CD4-positive, alpha-beta T cell treated with Interleukin-10 for 1 hour (primary cell): Measurements from ENCODE around the gene GJA10.
"Not testable (repeated sequence)": the region's sequence is repeated elsewhere in the genome, so short reads cannot be mapped to it uniquely, and the experiment has no call there.

ENCODE experiments used
- DNase-seq: peaks from one replicate; pipeline ENCODE4 v3.0.0-alpha.2; 2020

GJA10 gene

DNA sequence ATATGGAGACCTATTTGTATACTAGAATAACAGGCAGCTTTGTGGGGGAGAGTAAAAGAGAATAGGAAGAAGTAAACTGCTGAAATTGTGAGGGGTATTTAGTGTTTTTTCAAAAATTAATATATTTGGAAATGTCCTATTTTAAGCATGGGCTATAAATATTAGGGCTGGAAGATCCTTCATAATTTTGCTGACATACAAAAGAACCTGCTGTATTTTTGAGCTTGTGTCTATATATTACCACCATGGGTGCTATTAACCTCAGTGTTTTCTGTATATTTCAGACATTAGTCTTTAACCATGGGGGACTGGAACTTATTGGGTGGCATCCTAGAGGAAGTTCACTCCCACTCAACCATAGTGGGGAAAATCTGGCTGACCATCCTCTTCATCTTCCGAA, at the start of gene GJA10:
Gene GJA10, plus strand, starts transcription at position 301 of the 400 bp plus-strand sequence. Its CDS starts 0 bp downstream, at position 301.
- DNase-seq, result no peak

GRCh38 chr6:89847513-89847912, 46.8 kb upstream of the GJA10 start:
- not testable (repeated sequence) for DNase-seq

GRCh38 chr6:89853068-89853467, 41.2 kb upstream of the GJA10 start:
- no peak for DNase-seq

DNA sequence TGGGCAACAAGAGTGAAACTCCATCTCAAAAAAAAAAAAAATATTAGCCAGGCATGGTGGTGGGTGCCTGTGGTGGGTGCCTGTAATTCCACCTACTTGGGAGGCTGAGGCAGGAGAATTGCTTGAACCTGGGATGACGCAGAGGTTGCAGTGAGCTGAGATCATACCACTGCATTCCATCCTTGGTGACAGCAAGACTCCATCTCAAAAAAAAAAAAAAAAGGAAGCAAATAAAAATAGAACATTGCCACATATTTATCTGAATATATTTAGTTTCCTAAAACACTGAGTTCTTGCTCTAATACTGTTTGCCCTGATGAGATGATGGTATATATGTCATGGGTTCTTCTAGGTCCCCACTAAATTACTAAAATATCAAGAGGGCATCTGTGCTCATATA, 36.2 kb upstream of the GJA10 start:
- no peak for DNase-seq

DNA sequence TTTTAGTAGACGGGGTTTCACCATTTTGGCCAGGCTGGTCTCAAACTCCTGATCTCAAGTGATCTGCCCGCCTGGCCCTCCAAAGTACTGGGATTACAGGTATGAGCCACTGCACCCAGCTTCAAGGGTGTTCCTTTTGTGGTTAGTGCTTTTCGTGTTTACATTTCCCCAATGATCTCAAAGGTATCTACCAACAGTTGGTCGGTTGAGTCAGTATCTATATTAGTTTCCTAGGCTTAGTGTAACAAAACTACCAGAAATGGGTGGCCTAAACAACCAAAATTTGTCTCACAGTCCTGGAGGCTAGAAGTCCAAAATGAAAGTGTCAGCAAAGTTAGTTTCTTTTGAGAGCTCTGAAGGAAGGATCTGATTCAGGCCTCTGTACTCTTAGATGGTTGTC, 34.5 kb upstream of the GJA10 start:
- DNase-seq, result no peak

DNA sequence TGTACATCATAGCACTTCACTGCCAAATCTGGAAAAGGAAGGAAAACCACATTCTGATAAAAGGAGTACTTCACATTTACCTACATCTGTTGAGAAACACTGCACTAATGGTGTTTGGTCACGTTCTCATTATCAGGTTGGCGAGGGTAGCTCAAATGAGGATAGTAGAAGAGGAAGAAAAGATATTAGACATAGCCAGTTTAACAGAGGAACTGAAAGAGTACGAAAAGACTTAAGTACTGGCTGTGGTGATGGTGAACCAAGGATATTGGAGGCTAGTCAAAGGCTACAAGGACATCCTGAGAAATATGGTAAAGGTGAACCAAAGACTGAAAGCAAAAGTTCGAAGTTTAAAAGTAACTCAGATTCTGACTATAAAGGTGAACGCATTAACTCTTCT, 32.0 kb upstream of the GJA10 start:
- DNase-seq, result no peak

DNA sequence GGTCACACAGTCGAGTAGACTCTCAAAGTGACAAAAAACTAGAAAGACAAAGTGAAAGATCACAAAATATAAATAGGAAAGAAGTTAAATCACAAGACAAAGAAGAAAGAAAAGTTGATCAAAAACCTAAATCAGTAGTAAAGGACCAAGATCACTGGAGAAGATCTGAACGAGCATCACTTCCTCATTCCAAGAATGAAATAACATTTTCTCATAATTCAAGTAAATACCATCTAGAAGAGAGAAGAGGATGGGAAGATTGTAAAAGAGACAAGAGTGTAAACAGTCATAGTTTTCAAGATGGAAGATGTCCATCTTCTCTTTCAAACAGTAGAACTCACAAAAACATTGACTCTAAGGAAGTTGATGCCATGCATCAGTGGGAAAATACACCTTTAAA, 31.6 kb upstream of the GJA10 start:
- no peak for DNase-seq

- DNase-seq, result no peak
These were observed 28.1 kb upstream of the GJA10 start for GRCh38 chr6:89866024-89866678.

GRCh38 chr6:89873721-89874120, 20.5 kb upstream of the GJA10 start:
- DNase-seq, result no peak

DNA sequence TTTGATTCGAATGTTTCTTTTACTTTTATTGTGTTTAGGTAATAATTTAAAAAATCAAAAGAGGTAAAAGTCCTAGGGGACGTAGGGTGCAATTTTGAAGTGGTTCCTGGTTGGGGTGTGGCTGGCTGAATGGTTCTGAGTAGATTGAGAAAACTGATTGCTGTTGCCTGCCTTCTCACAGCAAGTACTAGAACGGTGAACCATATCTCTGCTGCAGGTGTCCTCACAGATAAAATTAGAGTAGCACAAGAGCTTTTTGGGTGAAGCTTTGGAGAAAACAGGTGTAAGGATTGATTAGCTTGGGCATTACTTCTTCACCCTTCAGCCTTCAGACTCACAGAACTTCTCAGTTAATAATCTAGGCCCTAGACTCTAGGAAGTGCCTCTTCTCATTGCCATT, 19.8 kb upstream of the GJA10 start:
- DNase-seq, result no peak

GRCh38 chr6:89886378-89887120, 7.7 kb upstream of the GJA10 start:
- no peak for DNase-seq

- DNase-seq, result peak; percentile 15
These were observed 6.7 kb upstream of the GJA10 start for GRCh38 chr6:89887452-89888137.

DNA sequence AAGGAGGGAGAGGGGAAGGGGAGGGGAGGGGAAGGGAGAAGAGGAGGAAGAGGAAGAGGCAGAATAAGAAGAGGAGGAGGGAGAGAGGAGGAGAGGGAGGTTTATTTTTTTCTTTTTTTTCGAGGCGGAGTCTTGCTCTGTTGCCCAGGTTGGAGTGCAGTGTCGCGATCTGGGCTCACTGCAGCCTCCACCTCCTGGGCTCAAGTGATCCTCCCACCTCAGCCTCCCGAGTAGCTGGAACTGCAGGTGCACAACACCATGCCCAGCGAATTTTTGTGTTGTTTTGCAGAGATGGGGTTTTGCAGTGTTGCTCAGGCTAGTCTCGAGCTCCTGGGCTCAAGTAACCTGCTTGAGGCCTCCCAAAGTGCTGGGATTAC, 6.1 kb upstream of the GJA10 start:
- no peak for DNase-seq

GRCh38 chr6:89888871-89889270, 5.4 kb upstream of the GJA10 start:
- no peak for DNase-seq

GRCh38 chr6:89890845-89891528, 3.3 kb upstream of the GJA10 start:
- not testable (repeated sequence) for DNase-seq

GRCh38 chr6:89892577-89892976, 1.7 kb upstream of the GJA10 start:
- not testable (repeated sequence) for DNase-seq

DNA sequence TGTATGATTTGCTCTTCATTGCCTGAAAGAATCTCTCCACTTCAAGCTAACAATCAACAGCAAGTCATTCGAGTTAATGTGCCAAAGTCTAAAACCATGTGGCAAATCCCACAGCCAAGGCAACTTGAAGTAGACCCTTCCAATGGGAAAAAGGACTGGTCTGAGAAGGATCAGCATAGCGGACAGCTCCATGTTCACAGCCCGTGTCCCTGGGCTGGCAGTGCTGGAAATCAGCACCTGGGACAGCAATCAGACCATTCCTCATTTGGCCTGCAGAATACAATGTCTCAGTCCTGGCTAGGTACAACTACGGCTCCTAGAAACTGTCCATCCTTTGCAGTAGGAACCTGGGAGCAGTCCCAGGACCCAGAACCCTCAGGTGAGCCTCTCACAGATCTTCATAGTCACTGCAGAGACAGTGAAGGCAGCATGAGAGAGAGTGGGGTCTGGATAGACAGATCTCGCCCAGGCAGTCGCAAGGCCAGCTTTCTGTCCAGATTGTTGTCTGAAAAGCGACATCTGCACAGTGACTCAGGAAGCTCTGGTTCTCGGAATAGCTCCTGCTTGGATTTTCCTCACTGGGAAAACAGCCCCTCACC, 1.1 kb downstream of the GJA10 start:
- DNase-seq, result no peak

DNA sequence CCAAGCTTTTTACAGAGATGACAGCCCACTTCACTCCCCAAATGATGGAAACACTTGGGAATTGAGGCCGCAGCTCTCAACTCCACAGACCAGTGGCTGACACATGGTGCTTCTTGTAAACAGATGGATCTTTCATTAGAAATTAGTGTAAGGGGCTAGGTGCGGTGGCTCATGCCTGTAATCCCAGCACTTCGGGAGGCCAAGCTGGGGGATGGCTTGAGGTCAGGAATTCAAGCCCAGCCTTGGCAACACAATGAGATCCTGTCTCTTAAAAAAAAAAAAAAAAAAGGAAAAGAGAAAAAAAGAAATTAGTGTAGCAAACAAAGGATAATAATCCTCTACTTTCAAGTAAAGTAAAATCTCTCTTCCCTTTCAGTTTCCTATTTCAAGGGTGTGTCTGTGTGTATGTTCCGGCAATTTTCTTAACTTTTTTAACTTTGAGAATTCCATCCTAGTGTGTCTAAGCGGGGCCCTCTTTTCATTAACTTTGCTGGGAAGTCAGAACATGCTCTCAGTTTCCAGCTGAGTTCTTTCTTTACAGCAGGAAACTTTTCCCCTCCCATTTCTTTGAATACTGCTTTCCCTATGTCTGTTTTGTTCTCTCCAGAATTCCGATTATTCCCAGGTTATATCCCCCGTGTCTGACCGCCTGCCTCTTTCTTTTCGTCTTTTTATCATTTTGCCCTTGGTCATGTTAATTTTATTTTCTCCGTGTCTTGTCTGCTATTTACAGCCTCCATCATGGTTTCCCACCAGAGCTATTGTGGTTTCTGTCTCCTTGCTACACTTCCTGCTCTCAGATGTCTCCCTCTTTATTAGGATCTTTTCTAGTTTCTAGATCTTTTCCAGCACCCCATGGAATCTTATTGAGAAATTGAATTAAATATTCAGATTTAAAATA, 16.0 kb downstream of the GJA10 start:
- not testable (repeated sequence) for DNase-seq

DNA sequence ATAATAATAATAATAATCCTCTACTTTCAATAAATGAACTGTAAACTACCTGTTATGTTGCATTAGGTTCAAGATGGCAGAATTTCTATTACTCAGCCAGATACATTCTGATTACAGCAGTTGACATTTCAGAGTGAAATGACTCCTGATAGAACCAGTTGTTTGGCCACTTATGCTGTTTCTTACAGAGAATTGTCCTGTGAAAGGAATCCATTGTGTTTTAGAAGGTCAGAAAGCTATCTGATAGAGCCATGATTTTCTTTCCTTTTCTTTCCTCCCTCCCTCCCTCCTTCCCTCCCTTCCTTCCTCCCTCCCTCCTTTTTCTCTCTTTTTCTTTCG, 16.6 kb downstream of the GJA10 start:
- no peak for DNase-seq

GRCh38 chr6:89916136-89916920, 22.1 kb downstream of the GJA10 start:
- no peak for DNase-seq

DNA sequence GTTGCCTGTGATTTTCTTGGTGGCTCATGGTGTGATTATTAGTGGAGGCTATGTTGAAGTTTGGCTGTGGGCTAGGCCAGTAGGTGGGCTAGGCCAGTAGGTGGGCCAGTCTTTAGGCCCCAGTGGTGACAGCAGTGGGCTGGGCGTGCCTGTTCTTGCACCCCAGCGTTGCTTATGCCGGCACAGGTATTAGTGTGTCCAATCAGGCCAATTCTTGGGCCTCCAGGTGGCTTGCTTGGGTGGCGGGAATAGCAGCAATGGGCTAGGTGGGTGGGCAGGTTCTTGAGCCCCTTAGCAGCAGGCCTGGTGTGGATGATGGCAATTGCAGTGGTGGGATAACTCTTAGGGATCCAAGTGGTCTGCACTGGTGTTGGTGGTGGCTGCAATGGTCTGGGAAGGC, 22.9 kb downstream of the GJA10 start:
- no peak for DNase-seq
